Heart left ventricle (tissue), 16 donors: ENCODE data around the gene PXT1. TPM values are rescaled to one million over a fixed set of nuclear protein-coding genes. Genes with fewer than 3 reads are reported as not detected.

Experiments
- ATAC-seq, 4 donors: fragments of 200-7000 bp; cut with Tn5 transposase; one replicate each; pipeline ENCODE4 v1.9.1; 2020 to 2022; ENCODE audit warnings: moderate library complexity in 4 of 4, mild to moderate bottlenecking in 3 of 4, moderate number of reproducible peaks in 1 of 4
- DNase-seq, 5 donors: peaks; one replicate each; pipeline ENCODE4 v3.0.0-alpha.2; 2020
- H3K27ac ChIP-seq, 12 donors: fragments of 200-600 bp; sonication (generic) in 4 of 12; one replicate each; pipeline versions ENCODE4 v1.5.0 to v1.8.0; 2016 to 2022; ENCODE audit warnings: mild to moderate bottlenecking in 2 of 12
- H3K27me3 ChIP-seq, 9 donors: fragments of 200-600 bp; sonication (generic) in 2 of 9; one replicate each; pipeline versions ENCODE4 v1.5.1 to v1.8.0; 2016 to 2022; ENCODE audit warnings: mild to moderate bottlenecking in 3 of 9
- H3K36me3 ChIP-seq, 9 donors: fragments of 200-600 bp; sonication (generic) in 2 of 9; one replicate each; pipeline versions ENCODE4 v1.5.0 to v1.8.0; 2018 to 2022; ENCODE audit warnings: mild to moderate bottlenecking in 2 of 9
- H3K4me1 ChIP-seq, 12 donors: fragments of 200-600 bp; sonication (generic) in 4 of 12; one replicate each; pipeline versions ENCODE4 v1.5.0 to v1.8.0; 2016 to 2022; ENCODE audit warnings: mild to moderate bottlenecking in 3 of 12
- H3K4me3 ChIP-seq, 12 donors: fragments of 200-600 bp; sonication (generic) in 4 of 12; one replicate each; pipeline versions ENCODE4 v1.5.0 to v1.8.0; 2017 to 2022; ENCODE audit warnings: mild to moderate bottlenecking in 9 of 12, moderate library complexity in 4 of 12
- H3K9me3 ChIP-seq, 12 donors: fragments of 200-600 bp; sonication (generic) in 4 of 12; one replicate each; pipeline versions ENCODE4 v1.5.0 to v1.8.0; 2016 to 2022; ENCODE audit warnings: mild to moderate bottlenecking in 1 of 12
- POLR2A ChIP-seq, 2 donors: fragments of 450-650 bp; IDR thresholded peaks; one replicate each; pipeline ENCODE4 v1.6.1; 2017; ENCODE audit warnings: antibody characterized with exemption in 2 of 2, mild to moderate bottlenecking in 2 of 2, moderate library complexity in 2 of 2
- WGBS, 4 donors: extraction: QIAGEN DNeasy Blood & Tissue Kit in 2 of 4; methylation state at CpG; one replicate each; pipeline versions ENCODE4 v1.1.5 to v1.1.7; 2013 to 2018; 5-methylcytosine and 5-hydroxymethylcytosine counted together
- intact Hi-C, 10 donors: fragments of 100-400 bp; cut with DNase I; formaldehyde crosslinking; loops; one replicate each; pipeline versions ENCODE4 v1.11.1 to v1.14.2; 2022
- polyA plus RNA-seq, 2 donors: library from polyadenylated mRNA; stranded (reverse); fragments of 200-250 nt; gene quantifications; one replicate each; pipeline ENCODE4 v1.2.3, GENCODE V29; 2013
- total RNA-seq, 9 donors: library from RNA; depleted of rRNA in 2 of 9; stranded (reverse); fragments of >200 nt in 2 of 9; fragmentation: NEBNext Ultra II Directional in 3 of 9; extraction: Animal tissue kit (Norgen Biotek cat#: 25700) in 3 of 9; gene quantifications; one replicate each; pipeline versions ENCODE4 v1.1.0 to v1.2.4, GENCODE V29; 2016 to 2023
- TF ChIP-seq, protein P1 (sequence below), 12 donors: fragments of 200-600 bp; sonication (generic) in 4 of 12; IDR thresholded peaks; one replicate each; pipeline versions ENCODE4 v1.5.0 to v1.8.0; 2018 to 2022; ENCODE audit warnings: antibody characterized with exemption in 12 of 12, mild to moderate bottlenecking in 5 of 12
- donor health status: ischemic (EF 13 %, LVEDD 7.1; RV severe dilation, severe dysfunction).
- donor health status: healthy with polysubstance abuse.
- donor health status: DM: no; HTN: yes; CAD: no.
- donor health status: DM: no; HTN: no; CAD: no.
- donor health status: ischemic (EF 25% LVEDD 6.9; RV normal size, moderate dysfunction).
- donor health status: ischemic (EF 25% LVEDD 5.7; RV mildly dilated, moderate dysfunction).
- donor health status: healthy.
- donor health status: DM: yes; HTN: yes; CAD: no.
- donor health status: ischemic (EF 35%, LVEDD 5.7; RV mildly dilated, moderate dysfunction).
- donor health status: nonischemic (EF 11% LVEDD 7.7; RV severe dilation, severe dysfunction).
- donor health status: DM: yes; HTN: yes; CAD: no.
- donor health status: PGD.
- donor health status: ischemic (EF 29% LVEDD 5.4; RV normal size, mild dysfunction).
- donor health status: nonischemic (EF 23%, LVEDD 6.1; RV moderate dilation, normal function).

PXT1 gene
- total and polyA plus RNA-seq, 11 donors = 0.11 to 0.59 (median 0.32) TPM; not detected in 5

DNA sequence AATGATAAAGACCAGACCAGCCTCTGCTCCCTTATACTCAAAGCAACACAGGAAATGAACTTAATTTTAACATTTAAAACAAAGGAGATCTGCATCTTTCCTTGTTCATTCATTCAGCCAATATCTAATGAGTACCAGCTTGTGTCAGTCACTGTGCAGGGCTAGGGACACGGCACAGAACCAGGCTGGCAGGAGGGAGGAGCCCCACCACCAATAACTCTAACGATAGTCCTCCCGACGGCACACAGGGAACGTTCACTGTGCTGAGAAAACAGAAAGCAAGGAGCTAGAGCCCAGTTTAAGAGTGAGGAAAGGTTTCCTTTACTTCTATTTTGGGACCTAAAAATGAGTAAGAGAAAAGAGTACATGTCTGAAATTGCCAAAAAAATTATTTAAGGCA is 65.1 kb downstream of the PXT1 start:
- intact Hi-C loops = no loop called here
- WGBS, 4 donors = 67 to 80% (median 71%) methylated on average over 5 of the region's 5 CpGs

DNA sequence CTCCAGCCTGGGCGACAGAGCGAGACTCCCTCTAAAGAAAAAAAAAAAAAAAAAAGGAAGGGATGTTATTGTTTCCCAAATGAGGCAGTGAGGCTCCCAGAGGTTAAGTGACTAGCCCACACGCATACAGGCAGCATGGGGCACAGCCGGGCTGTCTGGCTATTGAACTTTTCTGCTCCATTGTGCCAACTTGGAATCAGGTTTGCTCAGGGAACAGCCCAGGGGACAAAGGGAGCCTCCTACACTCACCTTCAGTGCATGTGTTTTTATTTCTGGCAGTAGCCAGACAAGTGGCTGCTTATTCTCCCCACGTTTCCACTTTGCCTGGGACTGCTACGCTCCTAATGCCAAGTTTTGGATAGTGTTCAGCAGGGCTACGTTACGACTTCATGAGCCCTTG is 65.9 kb downstream of the PXT1 start:
- Histone ChIP-seq H3K36me3 (peaks cover 0 to 46% (median 0%) of the 10 kb centered on the region in 9 donors), H3K4me1 (no peaks in the 10 kb centered on the region), H3K4me3 (no peak overlapping the region), H3K27ac (no peak overlapping the region), H3K9me3 (no peaks in the 10 kb centered on the region), H3K27me3 (no peaks in the 10 kb centered on the region)
- TF ChIP-seq, protein P1, sequence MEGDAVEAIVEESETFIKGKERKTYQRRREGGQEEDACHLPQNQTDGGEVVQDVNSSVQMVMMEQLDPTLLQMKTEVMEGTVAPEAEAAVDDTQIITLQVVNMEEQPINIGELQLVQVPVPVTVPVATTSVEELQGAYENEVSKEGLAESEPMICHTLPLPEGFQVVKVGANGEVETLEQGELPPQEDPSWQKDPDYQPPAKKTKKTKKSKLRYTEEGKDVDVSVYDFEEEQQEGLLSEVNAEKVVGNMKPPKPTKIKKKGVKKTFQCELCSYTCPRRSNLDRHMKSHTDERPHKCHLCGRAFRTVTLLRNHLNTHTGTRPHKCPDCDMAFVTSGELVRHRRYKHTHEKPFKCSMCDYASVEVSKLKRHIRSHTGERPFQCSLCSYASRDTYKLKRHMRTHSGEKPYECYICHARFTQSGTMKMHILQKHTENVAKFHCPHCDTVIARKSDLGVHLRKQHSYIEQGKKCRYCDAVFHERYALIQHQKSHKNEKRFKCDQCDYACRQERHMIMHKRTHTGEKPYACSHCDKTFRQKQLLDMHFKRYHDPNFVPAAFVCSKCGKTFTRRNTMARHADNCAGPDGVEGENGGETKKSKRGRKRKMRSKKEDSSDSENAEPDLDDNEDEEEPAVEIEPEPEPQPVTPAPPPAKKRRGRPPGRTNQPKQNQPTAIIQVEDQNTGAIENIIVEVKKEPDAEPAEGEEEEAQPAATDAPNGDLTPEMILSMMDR (IDR thresholded peaks at IDR 0.05) = no peak
- TF ChIP-seq POLR2A (IDR thresholded peaks at IDR 0.05) = no peak
- DNase-seq (no peak), ATAC-seq (no peak)
- intact Hi-C loops = no loop called here
- WGBS, 4 donors = 81 to 90% (median 85%) methylated on average over 8 of the region's 8 CpGs

More for the DNA sequence above, 65.1 kb downstream of the PXT1 start:
- Histone ChIP-seq H3K36me3 (peaks cover 0 to 41% (median 0%) of the 10 kb centered on the region in 9 donors), H3K27me3 (no peaks in the 10 kb centered on the region), H3K9me3 (no peaks in the 10 kb centered on the region), H3K4me1 (peaks cover 0 to 2% (median 0%) of the 10 kb centered on the region in 12 donors), H3K27ac (no peak overlapping the region), H3K4me3 (no peak overlapping the region)
- no peak for TF ChIP-seq POLR2A (IDR thresholded peaks at IDR 0.05)
- TF ChIP-seq, protein P1 (IDR thresholded peaks at IDR 0.05) = no peak
- DNase-seq = no peak
- ATAC-seq = no peak

DNA sequence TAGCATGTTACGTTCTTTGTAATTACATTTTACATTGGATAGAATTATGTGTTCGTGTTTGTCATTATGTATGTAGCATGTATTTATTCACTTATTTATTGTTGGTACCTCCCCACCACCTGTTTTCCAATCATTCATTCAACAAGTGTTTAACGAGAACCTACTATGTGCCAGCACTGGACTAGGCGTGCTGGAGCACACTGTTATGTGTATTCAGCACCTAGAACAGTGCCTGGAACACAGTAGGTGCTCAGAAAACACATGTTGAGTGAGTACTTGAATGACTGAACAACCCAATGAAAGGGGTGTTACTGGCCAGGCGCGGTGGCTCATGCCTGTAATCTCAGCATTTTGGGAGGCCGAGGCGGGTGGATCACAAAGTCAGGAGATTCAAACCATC is 66.5 kb downstream of the PXT1 start:
- Histone ChIP-seq H3K9me3 (no peaks in the 10 kb centered on the region), H3K36me3 (peaks cover 0 to 46% (median 0%) of the 10 kb centered on the region in 9 donors), H3K4me1 (no peaks in the 10 kb centered on the region), H3K27me3 (no peaks in the 10 kb centered on the region), H3K4me3 (no peak overlapping the region), H3K27ac (no peak overlapping the region)
- ATAC-seq (no peak), DNase-seq (no peak)
- TF ChIP-seq, protein P1 (IDR thresholded peaks at IDR 0.05) = no peak
- no peak for TF ChIP-seq POLR2A (IDR thresholded peaks at IDR 0.05)
- intact Hi-C loops = no loop called here
- WGBS, 4 donors = 94 to 97% (median 97%) methylated on average over 8 of the region's 8 CpGs

DNA sequence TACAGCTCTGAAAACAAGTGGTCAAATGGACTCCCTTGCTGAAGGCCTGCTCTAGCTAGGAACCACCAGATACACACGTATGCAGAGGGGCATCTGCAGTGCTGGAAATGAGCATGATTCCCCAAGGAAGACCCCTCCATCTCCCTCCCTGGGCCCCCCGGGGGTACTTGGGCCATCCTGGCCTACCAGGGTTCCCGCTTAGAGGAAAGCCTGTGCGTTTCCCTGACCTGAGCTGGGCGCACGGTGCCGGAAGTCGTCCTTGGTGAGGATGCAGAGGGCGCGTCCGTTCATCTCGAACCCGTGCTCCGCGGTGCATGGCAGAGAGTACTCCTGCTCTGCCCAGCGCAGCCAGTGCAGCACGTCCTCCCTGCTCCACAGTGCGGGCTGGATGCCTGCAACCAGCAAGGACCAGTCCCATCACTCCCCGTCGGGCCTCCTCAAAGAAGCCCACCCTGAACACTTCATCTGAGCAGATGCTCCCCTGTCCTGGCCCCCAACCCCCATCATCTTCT is 67.0 kb downstream of the PXT1 start:
- no peak for DNase-seq
- Histone ChIP-seq H3K27me3 (no peaks in the 10 kb centered on the region), H3K4me3 (no peak overlapping the region), H3K27ac (no peak overlapping the region), H3K9me3 (no peaks in the 10 kb centered on the region), H3K36me3 (peaks cover 0 to 48% (median 0%) of the 10 kb centered on the region in 9 donors), H3K4me1 (no peaks in the 10 kb centered on the region)
- 95 to 97% (median 96%) methylated on average over 20 of the region's 20 CpGs for WGBS, 4 donors
- no peak for ATAC-seq
- no peak for TF ChIP-seq POLR2A (IDR thresholded peaks at IDR 0.05)
- TF ChIP-seq, protein P1 (IDR thresholded peaks at IDR 0.05) = no peak
- intact Hi-C loops = no loop called here
